Activated CD8-positive, alpha-beta memory T cell treated with anti-CD3 and anti-CD28 coated beads for 24 hours (primary cell): ENCODE data around the gene GPR108.
A peak's percentile ranks its signal among the peaks of the same experiment; 100 is the strongest.
"Not testable (repeated sequence)": the region's sequence is repeated elsewhere in the genome, so short reads cannot be mapped to it uniquely, and the experiment has no call there.

Experiments
- DNase-seq: peaks from one replicate; pipeline ENCODE4 v3.0.0-alpha.2; 2020

The GPR108 gene

DNA sequence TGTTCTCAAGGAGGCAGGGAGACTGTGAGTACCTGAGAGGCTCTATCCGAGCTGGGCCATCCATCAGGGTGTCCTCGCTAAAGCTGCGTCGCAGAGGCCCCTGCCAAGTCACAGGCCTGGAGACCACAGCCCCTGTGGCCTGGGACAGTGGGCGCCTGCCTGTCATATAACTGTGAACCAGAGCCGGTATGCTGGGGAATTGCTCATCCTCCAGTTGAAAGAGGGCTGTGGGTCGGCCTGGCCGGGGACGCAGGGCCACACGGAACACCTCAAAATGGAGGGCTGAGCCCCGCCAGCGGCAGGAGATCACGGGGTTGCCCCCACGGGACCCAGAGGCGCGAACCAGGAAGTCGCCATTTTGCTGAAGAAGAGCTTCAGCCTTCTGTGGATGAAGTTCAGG is 23.2 kb upstream of the GPR108 start:
- DNase-seq: no peak

GRCh38 chr19:6754653-6755463 is 17.5 kb upstream of the GPR108 start:
- no peak for DNase-seq

DNA sequence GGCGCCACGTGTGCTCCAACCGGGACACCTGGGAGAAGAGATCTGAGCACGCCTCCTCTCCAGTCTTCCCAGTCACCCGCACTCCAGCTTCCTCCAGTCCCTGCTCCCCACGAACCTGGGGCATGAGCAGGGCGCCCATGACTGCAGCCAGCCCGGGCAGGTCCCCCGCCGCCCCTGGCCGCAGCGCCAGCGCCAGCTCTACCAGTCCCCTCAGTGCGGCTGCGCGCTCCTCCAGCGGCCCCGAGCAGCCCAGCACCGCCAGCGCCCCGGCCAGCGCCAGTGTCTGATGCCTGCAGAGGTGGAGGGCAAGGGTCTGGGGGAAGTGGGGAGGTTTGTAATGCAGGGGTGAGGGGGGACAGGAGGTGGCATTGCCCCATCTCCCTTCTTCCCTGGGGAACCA is 16.8 kb upstream of the GPR108 start:
- no peak for DNase-seq

- DNase-seq: peak; percentile 91
Observed at GRCh38 chr19:6753178-6754031, 16.0 kb upstream of the GPR108 start.

DNA sequence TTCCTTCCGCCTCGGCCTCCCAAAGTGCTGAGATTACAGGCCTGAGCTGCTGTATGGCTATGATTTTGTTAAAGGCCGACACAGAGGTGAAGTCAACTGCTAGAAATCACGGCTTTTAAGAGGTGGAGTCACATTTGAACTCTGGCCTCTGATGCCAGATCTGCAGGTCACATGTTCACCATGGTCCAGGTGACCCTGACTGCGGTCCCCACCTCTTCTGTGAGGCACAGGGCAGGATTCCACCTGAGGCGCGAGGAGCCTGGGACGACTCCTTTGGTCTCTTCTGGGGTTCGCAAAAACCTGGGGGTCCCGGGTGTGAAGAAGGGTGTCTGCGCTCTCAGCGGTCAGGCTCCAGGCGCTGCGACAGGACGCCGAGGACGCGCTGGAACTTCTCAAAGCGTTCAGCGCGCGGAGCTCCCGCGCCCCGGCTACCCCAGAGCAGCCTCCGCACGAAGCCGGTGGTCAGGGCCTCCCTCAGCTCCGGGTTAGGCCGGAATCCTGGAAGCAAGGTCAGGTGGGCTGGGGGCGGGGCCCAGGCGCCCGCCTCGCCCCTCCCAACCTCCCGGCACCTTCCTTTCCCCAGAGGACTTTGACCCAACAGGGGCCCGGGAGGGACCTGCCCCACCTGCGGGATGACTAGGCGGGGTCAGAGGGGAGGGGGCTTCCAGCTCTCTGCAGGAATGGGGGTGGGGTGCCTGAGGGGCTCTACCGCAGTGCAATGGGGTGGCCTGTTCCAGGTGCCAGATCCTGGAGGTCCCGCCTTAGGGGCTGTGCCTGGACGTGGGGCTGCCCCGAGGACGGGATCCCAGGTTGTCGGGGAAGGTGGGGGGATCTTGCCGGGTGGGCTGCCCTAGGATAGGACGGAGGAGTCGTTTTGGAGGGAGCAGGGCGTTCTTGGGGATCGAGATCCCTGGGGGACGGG is 15.1 kb upstream of the GPR108 start:
- no peak for DNase-seq

DNA sequence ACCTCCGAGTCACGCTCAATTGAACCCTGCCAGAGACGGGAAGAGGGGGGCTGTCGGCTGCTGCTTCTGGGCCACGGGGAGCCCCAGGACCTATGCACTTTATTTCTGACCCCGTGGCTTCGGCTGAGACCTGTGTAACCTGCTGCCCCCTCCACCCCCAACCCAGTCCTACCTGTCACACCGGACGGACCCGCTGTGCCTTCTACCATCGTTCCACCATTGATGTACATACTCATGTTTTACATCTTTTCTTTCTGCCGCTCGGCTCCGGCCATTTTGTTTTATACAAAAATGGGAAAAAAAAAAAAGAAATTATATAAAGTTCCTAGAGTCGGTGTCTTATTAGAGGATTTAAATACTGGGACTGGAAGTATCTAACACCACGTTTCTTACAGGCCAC is 13.8 kb upstream of the GPR108 start:
- DNase-seq: no peak

- DNase-seq: no peak
Observed at GRCh38 chr19:6750062-6750461, 12.7 kb upstream of the GPR108 start.

DNA sequence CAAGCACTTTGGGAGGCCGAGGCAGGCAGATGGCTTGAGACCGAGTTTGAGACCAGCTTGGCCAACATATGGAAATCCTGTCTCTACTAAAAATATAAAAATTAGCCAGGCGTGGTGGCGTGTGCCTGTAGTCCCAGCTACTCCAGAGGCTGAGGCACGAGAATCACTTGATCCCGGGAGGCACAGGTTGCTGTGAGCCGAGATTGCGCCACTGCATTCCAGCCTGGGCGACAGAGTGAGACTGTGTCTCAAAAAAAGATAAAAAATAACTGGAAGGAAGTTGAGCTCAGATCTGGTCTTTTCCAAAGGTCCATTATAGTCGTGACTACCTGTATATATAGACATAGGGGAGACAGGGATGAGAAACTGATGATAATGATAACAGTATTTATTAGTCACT is 11.2 kb upstream of the GPR108 start:
- DNase-seq: not testable (repeated sequence)

- no peak for DNase-seq
Observed at GRCh38 chr19:6745965-6746364, 8.6 kb upstream of the GPR108 start.

GRCh38 chr19:6744381-6745301 is 7.3 kb upstream of the GPR108 start:
- DNase-seq: no peak

DNA sequence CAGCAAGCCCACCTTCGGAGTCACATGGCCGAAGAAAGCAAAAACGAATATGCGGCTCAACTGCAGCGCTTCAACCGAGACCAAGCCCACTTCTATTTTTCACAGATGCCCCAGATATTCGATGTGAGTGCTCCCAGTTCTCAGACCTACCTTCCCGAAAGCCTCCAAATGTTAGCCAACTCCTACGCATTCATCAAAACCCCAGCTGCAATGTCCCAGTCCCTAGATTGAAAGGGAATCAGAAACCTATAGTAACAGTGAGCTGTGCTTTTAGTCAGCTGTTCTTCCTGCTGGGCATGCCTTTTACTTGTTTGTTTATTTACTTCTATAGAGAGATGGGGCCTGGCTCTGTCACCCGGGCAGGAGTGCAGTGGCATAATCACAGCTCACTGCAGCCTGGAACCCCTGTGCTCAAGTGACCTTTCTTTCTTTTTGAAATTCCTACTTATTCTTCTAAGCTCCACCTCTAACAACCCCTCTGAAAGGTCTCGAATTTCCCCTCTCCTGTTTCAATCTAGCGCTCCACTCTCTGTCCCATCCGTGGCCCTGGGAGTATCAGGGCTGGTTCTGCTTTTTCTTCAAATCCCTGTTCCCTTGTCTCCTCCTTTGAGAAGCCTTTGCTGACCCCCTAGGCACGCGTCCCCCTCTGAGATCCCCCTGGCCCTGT is 6.5 kb upstream of the GPR108 start:
- DNase-seq: no peak

- DNase-seq: no peak
Observed at GRCh38 chr19:6743066-6743465, 5.7 kb upstream of the GPR108 start.

DNA sequence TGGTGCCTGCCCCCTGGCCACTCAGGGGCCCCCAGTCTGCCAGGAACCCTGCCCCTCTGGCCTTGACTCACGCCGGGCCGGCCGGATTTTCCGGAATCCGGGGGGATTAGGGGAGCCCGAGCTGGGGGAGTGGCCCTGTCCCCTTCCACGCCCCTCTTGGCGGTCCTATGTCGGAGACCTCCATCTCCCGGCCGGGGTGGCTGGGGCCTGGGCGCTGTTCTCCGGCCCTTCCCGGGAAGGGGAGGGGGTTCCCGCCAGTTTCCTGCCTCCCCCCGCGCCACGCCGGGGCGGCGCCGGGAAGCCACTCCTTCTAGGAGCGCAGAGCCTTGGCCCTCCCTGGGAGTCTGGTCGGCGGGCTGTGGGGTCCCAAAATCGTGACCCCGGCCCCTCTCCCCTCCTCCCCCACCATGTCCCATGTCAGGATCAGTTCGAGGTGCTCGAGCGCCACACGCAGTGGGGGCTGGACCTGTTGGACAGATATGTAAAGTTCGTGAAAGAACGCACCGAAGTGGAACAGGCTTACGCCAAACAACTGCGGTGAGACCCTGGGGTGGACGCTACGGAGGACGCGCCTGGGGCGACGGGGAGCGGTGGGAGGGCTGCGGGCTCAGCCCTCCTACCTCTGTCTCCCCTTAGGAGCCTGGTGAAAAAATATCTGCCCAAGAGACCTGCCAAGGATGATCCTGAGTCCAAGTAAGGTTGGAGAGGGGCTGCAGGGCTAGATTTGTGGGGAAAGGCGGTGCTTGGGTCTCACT is 3.4 kb upstream of the GPR108 start:
- peak; percentile 67 for DNase-seq

DNA sequence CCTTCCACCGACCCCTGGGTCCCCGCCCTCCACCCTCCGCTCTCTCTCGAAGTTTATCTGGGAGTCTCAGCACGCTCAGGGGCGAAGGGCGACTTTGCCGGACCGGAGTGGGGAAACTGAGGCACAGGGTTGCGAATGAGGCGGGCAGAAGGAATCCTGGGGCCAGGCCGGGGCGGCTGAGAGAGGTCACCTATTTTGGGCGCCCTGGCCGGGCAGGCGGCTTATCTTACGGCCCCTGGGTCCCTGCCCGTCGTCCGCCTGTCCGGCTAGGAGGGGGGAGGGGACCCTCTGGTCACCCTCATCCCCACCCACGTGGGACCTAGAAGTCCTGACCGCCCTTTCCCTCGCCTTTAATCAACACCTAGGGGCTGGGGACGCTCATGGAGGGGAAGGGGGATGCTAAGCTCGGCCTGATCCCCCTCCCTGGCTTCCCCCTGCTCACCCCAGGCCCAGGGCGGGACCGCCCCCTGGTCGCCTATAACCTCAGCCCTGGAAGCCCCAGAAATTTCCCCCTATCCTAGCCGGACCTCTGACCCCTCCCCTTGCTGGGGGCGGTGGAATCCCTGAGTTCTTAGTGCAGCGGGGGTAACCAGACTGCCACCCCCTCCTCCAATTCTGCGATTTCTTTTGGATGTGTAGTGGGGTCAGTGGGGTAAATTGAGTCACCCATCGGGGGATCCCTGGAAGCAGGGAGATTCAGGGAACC is 2.7 kb upstream of the GPR108 start:
- peak; percentile 74 for DNase-seq

- peak; percentile 93 for DNase-seq
Observed at GRCh38 chr19:6739390-6739882, 2.1 kb upstream of the GPR108 start, which contains the start of gene TRIP10. Gene TRIP10 (plus strand): TSS chr19:6739680. CDS start chr19:6739762, 82 bp downstream.

DNA sequence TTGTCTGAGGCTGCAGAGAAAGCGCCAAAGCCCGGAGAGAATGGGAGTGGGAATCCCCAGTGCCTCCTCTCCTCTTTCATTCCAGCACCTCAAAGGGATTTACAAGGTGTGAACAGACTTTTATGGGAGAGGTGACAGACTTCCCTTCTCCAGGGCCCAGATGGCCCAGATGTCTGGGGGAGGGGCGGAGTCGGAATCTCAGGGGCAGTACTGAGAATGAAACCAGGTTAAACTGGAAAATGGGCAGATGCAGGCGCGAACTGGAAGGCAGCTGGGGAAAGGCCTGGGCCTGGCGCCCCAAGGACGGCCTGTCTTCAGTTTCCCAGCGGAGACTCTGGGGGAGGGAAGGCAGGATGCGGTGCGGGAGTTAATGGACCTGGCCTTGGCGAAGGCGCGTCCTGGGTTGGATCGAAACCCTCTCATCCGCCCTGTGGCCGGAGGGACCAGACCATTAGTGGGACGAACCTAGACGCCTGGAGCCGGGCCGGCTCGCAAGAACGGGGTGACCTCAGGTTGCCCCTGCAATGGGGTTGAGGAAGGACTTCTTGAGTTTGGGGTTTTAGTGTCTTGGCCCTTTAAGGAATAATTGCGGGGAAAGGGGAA is 1.5 kb upstream of the GPR108 start:
- no peak for DNase-seq

GRCh38 chr19:6737873-6738786 is 750 bp upstream of the GPR108 start:
- DNase-seq: peak; percentile 88

- DNase-seq: no peak
Observed at GRCh38 chr19:6736917-6737283, 480 bp downstream of the GPR108 start.
